A673 (cell line): ENCODE data around the gene B3GALNT2.

ENCODE experiments used
- CTCF ChIP-seq: fragments of 300-800, 200-600 bp; sonication (generic); conservative IDR thresholded peaks from 2 replicates; pipeline ENCODE4 v1.5.1; 2017; ENCODE audit warnings: low read depth, mild to moderate bottlenecking, antibody characterized with exemption, low read length, moderate library complexity, mixed read lengths
- EZH2 ChIP-seq: fragments of 200-600 bp; sonication (generic); IDR thresholded peaks from 2 replicates; pipeline ENCODE4 v1.6.1; 2017; ENCODE audit warnings: borderline replicate concordance, low read depth, mild to moderate bottlenecking, mixed read lengths, antibody characterized with exemption, low read length; ENCODE audit not compliant: poor library complexity, severe bottlenecking

GRCh38 chr1:235455823-235456222, 48.4 kb downstream of the B3GALNT2 start:
- TF ChIP-seq CTCF: no peak
- no peak for TF ChIP-seq EZH2
